ENCODE measurements around the gene CTU2.

- TF ChIP-seq E2F1 (CRISPR knock-in tag; IDR thresholded peaks at IDR 0.05) (no peak), NR3C1 (CRISPR knock-in tag; conservative IDR thresholded peaks at IDR 0.05; ENCODE audit: low read depth) (no peak), CREB1 (CRISPR knock-in tag; IDR thresholded peaks at IDR 0.05) (no peak), CTCF (IDR thresholded peaks at IDR 0.05) (no peak), E2F4 (CRISPR knock-in tag; IDR thresholded peaks at IDR 0.05; ENCODE audit: borderline replicate concordance, low read depth) (no peak), AR (CRISPR knock-in tag; IDR thresholded peaks at IDR 0.05) (no peak), NR1H2 (CRISPR knock-in tag; IDR thresholded peaks at IDR 0.05) (no peak)
Measured at GRCh38 chr16:88741368-88741767, 35.1 kb downstream of the CTU2 start.
